HepG2 (cell line): ENCODE data around the gene TM4SF18.

Experiments used
- CREB1 ChIP-seq, 2 experiments: fragments of 450-650 bp in 1 of 2; IDR thresholded peaks; 2 replicates each; pipeline ENCODE4 v1.6.1; 2016 to 2017; ENCODE audit warnings: control low read depth in 1 of 2, mild to moderate bottlenecking in 1 of 2, missing compliant biosample characterization in 1 of 2, missing genetic modification characterization in 1 of 2
- RFX5 ChIP-seq: IDR thresholded peaks from 2 replicates; pipeline ENCODE4 v1.6.1; 2011; ENCODE audit warnings: low read depth, low read length, improper control_type of control experiment

DNA sequence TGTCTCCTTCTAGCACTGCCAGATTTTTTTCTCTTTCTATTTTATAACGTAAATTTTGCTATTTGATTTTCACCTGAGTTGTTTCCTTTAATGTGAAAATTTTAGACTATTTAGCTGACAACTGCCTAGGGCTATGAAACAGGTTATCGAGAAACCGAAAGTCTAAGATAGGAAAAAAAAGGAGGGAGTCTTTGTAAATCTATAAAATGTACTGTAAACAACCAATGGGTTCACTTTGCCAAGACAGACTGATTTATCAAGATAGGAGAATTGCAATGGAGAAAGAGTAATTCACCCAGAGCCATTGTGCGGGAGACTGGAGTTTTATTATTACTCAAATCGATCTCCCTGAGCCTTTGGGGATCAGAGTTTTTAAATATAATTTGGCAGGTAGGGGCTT is 50.0 kb downstream of the TM4SF18 start:
- TF ChIP-seq RFX5 (no peak), CREB1 (IDR thresholded peaks at IDR 0.05) (no peak), CREB1 (CRISPR knock-in tag; IDR thresholded peaks at IDR 0.05) (no peak)
